Endodermal cell (in vitro differentiated cells): Measurements from ENCODE around the gene TSHZ3. TPM values are rescaled to one million over a fixed set of nuclear protein-coding genes. Genes with fewer than 3 reads are reported as not detected.

Source experiments
- DNase-seq: peaks from one replicate; pipeline ENCODE4 v3.0.0-alpha.2; 2017
- H3K27ac ChIP-seq: 2 replicates; pipeline ENCODE4 v1.5.1; 2013; ENCODE audit warnings: mild to moderate bottlenecking, low read depth, low read length, moderate library complexity
- H3K27me3 ChIP-seq: 2 replicates; pipeline ENCODE4 v1.6.1; 2013; ENCODE audit warnings: mild to moderate bottlenecking, low read length, moderate library complexity; ENCODE audit not compliant: insufficient read depth, control insufficient read depth, poor library complexity, severe bottlenecking
- H3K36me3 ChIP-seq: 2 replicates; pipeline ENCODE4 v1.7.0; 2013; ENCODE audit warnings: mild to moderate bottlenecking, low read length, moderate library complexity; ENCODE audit not compliant: control insufficient read depth, insufficient read depth
- H3K4me1 ChIP-seq: one replicate; pipeline ENCODE4 v1.7.0; 2013; ENCODE audit warnings: low read length; ENCODE audit not compliant: control insufficient read depth, insufficient read depth
- H3K4me3 ChIP-seq: 2 replicates; pipeline ENCODE4 v1.5.1; 2013; ENCODE audit warnings: mild to moderate bottlenecking, low read length, moderate library complexity
- H3K9ac ChIP-seq: 2 replicates; pipeline ENCODE4 v1.6.1; 2013; ENCODE audit warnings: mild to moderate bottlenecking, low read length, moderate library complexity; ENCODE audit not compliant: poor library complexity, severe bottlenecking; ENCODE audit errors: extremely low read depth
- H3K9me3 ChIP-seq: 2 replicates; pipeline ENCODE4 v1.6.1; 2013; ENCODE audit warnings: mild to moderate bottlenecking, low read length, moderate library complexity; ENCODE audit not compliant: control insufficient read depth
- H3K27ac Mint-ChIP-seq: 2 replicates; pipeline ENCODE4 v1.8.0; 2020; ENCODE audit warnings: mixed read lengths
- H3K27me3 Mint-ChIP-seq: 2 replicates; pipeline ENCODE4 v1.8.0; 2021; ENCODE audit warnings: mild to moderate bottlenecking, mixed read lengths; ENCODE audit not compliant: insufficient read depth
- H3K36me3 Mint-ChIP-seq: 2 replicates; pipeline ENCODE4 v1.8.0; 2020; ENCODE audit warnings: low read depth, mixed read lengths
- H3K4me1 Mint-ChIP-seq: 2 replicates; pipeline ENCODE4 v1.8.0; 2020; ENCODE audit warnings: mixed read lengths
- H3K4me3 Mint-ChIP-seq: 2 replicates; pipeline ENCODE4 v1.8.0; 2020; ENCODE audit warnings: mild to moderate bottlenecking, moderate library complexity, mixed read lengths
- H3K9me3 Mint-ChIP-seq: 2 replicates; pipeline ENCODE4 v1.8.0; 2020; ENCODE audit warnings: mild to moderate bottlenecking, mixed read lengths
- WGBS, 2 experiments: methylation state at CpG; one replicate each; pipeline versions ENCODE4 v1.1.5 to v1.1.7; 2013; ENCODE audit warnings: missing lambda C conversion rate in 2 of 2, mixed read lengths in 1 of 2; ENCODE audit not compliant: insufficient coverage in 1 of 2, insufficient read length in 1 of 2; 5-methylcytosine and 5-hydroxymethylcytosine counted together
- total RNA-seq, 2 donors: library from RNA; stranded (reverse); fragmentation: NEBNext Ultra II Directional in 1 of 2; extraction: Animal tissue kit (Norgen Biotek cat#: 25700) in 1 of 2; gene quantifications; 2 replicates in 1 of 2; 3 replicates in 1 of 2; pipeline ENCODE4 v1.2.1, GENCODE V29; 2021
- TF ChIP-seq, protein P1 (sequence below): fragments of 200-600 bp; sonication (generic); conservative IDR thresholded peaks from 2 replicates; pipeline ENCODE4 v1.5.0; 2021; ENCODE audit warnings: antibody characterized with exemption, mild to moderate bottlenecking

Gene TSHZ3
- total RNA-seq, 2 donors from 2014 or later: 0.84 to 2.1 TPM

DNA sequence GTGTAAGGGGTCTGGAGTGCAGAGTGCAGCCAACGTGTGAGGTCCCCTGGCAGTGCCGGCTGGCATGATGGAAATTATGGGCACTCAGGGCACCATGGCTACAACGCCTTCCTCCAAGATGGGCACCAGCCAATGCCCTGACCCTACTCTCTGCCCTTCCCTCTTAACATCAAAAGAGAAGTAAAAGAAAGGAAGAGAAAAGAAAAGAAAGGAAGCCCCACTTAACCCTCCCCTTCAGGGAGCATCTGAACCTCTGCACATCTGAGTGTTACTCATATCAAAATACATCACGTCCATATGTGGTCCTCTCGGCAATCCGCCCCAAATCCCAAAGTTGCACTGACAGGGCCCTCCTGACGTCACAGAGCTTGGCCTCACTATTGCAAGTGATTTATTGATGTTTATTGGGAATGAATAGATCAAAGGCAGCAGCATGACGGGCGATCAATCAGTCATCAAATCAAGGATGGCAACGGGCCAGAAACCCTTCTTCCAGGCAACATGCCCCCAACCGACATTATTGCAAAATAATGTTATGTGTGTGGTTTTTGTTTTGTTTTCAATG lies 1.3 kb downstream of the TSHZ3 start:
- no peaks in the 10 kb centered on the region for H3K9me3 Mint-ChIP-seq
- 21% methylated on average over 11 of the region's 11 CpGs; no CpG with 5 or more reads in 1 of the 2 experiments for WGBS, 2 experiments
- peak overlapping the region; percentile 63 for H3K4me3 Mint-ChIP-seq
- Histone ChIP-seq H3K4me3 (peak overlapping the region; percentile 76), H3K36me3 (no peaks in the 10 kb centered on the region), H3K27ac (no peak overlapping the region), H3K9me3 (no peaks in the 10 kb centered on the region), H3K27me3 (peaks cover 72% of the 10 kb centered on the region), H3K4me1 (no peaks in the 10 kb centered on the region), H3K9ac (no peak overlapping the region)
- TF ChIP-seq, protein P1, sequence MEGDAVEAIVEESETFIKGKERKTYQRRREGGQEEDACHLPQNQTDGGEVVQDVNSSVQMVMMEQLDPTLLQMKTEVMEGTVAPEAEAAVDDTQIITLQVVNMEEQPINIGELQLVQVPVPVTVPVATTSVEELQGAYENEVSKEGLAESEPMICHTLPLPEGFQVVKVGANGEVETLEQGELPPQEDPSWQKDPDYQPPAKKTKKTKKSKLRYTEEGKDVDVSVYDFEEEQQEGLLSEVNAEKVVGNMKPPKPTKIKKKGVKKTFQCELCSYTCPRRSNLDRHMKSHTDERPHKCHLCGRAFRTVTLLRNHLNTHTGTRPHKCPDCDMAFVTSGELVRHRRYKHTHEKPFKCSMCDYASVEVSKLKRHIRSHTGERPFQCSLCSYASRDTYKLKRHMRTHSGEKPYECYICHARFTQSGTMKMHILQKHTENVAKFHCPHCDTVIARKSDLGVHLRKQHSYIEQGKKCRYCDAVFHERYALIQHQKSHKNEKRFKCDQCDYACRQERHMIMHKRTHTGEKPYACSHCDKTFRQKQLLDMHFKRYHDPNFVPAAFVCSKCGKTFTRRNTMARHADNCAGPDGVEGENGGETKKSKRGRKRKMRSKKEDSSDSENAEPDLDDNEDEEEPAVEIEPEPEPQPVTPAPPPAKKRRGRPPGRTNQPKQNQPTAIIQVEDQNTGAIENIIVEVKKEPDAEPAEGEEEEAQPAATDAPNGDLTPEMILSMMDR: no peak
- DNase-seq: no peak
- H3K27ac Mint-ChIP-seq: no peak overlapping the region
- H3K4me1 Mint-ChIP-seq: peaks cover 22% of the 10 kb centered on the region
- H3K36me3 Mint-ChIP-seq: no peaks in the 10 kb centered on the region
- H3K27me3 Mint-ChIP-seq: peaks cover 64% of the 10 kb centered on the region

GRCh38 chr19:31347354-31347753 lies 1.9 kb downstream of the TSHZ3 start:
- H3K36me3 ChIP-seq: no peaks in the 10 kb centered on the region
- Mint-ChIP-seq H3K27ac (no peak overlapping the region), H3K4me1 (peaks cover 17% of the 10 kb centered on the region), H3K27me3 (peaks cover 59% of the 10 kb centered on the region), H3K36me3 (no peaks in the 10 kb centered on the region), H3K9me3 (no peaks in the 10 kb centered on the region), H3K4me3 (peak overlapping the region; percentile 63)
- H3K27me3 ChIP-seq: peaks cover 67% of the 10 kb centered on the region
- TF ChIP-seq, protein P1: no peak
- H3K4me1 ChIP-seq: no peaks in the 10 kb centered on the region
- no peak overlapping the region for H3K27ac ChIP-seq
- no peak overlapping the region for H3K9ac ChIP-seq
- H3K4me3 ChIP-seq: peak overlapping the region; percentile 76
- no peaks in the 10 kb centered on the region for H3K9me3 ChIP-seq
- WGBS, 2 experiments: 0 to 11% methylated on average over 1 to 3 of the region's 3 CpGs
- DNase-seq: no peak

DNA sequence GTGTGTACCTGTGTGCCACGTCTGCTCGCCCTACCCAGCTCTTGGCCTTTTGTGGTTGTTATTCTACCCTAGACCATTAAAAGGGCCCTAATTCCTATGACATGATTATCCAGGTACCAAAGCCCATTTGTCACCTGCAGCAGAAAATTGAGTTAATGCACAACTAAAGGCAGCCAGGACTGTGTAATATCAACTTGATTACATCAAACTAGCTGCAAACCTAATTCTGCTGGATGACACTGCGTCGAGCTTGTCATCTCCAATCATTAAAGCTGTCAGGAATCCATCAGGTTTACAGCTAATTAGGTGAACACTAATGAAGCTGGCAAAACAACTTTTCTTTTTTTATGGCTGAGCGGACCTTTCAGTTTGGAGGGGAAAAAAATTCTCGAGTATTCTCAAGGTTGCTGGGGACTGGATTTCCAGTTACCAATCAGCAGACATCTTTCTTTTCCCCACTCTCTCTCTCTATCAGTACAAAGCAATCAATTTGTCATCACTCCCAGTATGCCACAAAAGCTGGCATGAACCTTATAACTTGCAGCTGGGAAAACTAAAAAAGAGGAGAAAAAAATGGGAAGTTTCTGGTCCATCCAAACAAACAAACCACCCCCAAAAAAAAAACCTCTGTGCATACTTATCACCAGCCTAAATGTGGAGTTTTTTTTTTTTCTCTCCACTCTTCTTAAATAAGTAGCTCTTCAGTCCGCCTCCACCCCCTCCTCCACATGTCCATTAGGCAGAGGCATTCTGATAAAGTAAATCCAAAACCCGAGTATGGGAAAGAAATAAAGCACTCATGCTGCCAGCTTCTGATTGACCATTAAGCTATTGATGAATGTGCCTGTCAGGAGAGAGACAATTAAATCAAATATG lies 2.8 kb downstream of the TSHZ3 start:
- H3K27ac ChIP-seq: no peak overlapping the region
- 86 to 91% methylated on average over 6 to 8 of the region's 8 CpGs for WGBS, 2 experiments
- H3K9me3 ChIP-seq: no peaks in the 10 kb centered on the region
- H3K27me3 ChIP-seq: peaks cover 57% of the 10 kb centered on the region
- no peak overlapping the region for H3K27ac Mint-ChIP-seq
- H3K4me1 Mint-ChIP-seq: peaks cover 13% of the 10 kb centered on the region
- no peaks in the 10 kb centered on the region for H3K36me3 ChIP-seq
- no peak overlapping the region for H3K4me3 ChIP-seq
- DNase-seq: no peak
- no peaks in the 10 kb centered on the region for H3K9me3 Mint-ChIP-seq
- no peak overlapping the region for H3K9ac ChIP-seq
- no peaks in the 10 kb centered on the region for H3K4me1 ChIP-seq
- no peak overlapping the region for H3K4me3 Mint-ChIP-seq
- no peaks in the 10 kb centered on the region for H3K36me3 Mint-ChIP-seq
- H3K27me3 Mint-ChIP-seq: peaks cover 49% of the 10 kb centered on the region
- TF ChIP-seq, protein P1: no peak
